LNCaP clone FGC (cell line): ENCODE measurements around the gene OR8J1.
"Not testable (repeated sequence)": the region's sequence is repeated elsewhere in the genome, so short reads cannot be mapped to it uniquely, and the experiment has no call there.

ENCODE experiments used
- DNase-seq: peaks from one replicate; pipeline ENCODE4 v3.0.0-alpha.2; 2011; ENCODE audit warnings: low read depth
- H3K4me3 ChIP-seq: 2 replicates; pipeline ENCODE4 v1.5.1; 2011; ENCODE audit warnings: mild to moderate bottlenecking, low read depth, low read length, control low read depth
- CTCF ChIP-seq: IDR thresholded peaks from 2 replicates; pipeline ENCODE4 v1.5.1; 2012; ENCODE audit warnings: mild to moderate bottlenecking; ENCODE audit not compliant: control insufficient read depth, insufficient read depth; ENCODE audit errors: extremely low read depth

Gene OR8J1

GRCh38 chr11:56345739-56346138 lies 8.4 kb upstream of the OR8J1 start, which contains the start of gene OR8K1:
Gene OR8K1 (plus strand): TSS chr11:56346039. CDS start chr11:56346039, 0 bp downstream.
- no peak within 1 kb of the TSS for H3K4me3 ChIP-seq
- no peak for TF ChIP-seq CTCF
- DNase-seq: no peak

- DNase-seq: no peak
- no peak within 1 kb of the TSS for H3K4me3 ChIP-seq
- TF ChIP-seq CTCF: no peak
Measured at GRCh38 chr11:56375324-56375723, 21.2 kb downstream of the OR8J1 start, which contains the start of gene OR8U1. Gene OR8U1 (plus strand): TSS chr11:56375624. CDS start chr11:56375624, 0 bp downstream.

GRCh38 chr11:56380120-56380519 lies 26.0 kb downstream of the OR8J1 start:
- no peak overlapping the region for H3K4me3 ChIP-seq
- TF ChIP-seq CTCF: no peak
- no peak for DNase-seq

- no peak for DNase-seq
- TF ChIP-seq CTCF: no peak
- no peak overlapping the region for H3K4me3 ChIP-seq
Measured at GRCh38 chr11:56394381-56394780, 40.3 kb downstream of the OR8J1 start.

- no peak for DNase-seq
- no peak overlapping the region for H3K4me3 ChIP-seq
- peak; percentile 39; the same call in 1 of the 2 replicates for TF ChIP-seq CTCF
Measured at GRCh38 chr11:56396047-56396446, 42.0 kb downstream of the OR8J1 start.

- H3K4me3 ChIP-seq, DNase-seq: not testable (repeated sequence)
Measured at GRCh38 chr11:56401858-56402461, 47.9 kb downstream of the OR8J1 start.

- no peak overlapping the region for H3K4me3 ChIP-seq
- no peak for TF ChIP-seq CTCF
- no peak for DNase-seq
Measured at GRCh38 chr11:56404393-56404792, 50.3 kb downstream of the OR8J1 start.
